ENCODE results near the gene USP53. TPM values are rescaled to one million over a fixed set of nuclear protein-coding genes. Genes with fewer than 3 reads are reported as not detected.
"Not testable (repeated sequence)": the region's sequence is repeated elsewhere in the genome, so short reads cannot be mapped to it uniquely, and the experiment has no call there.

Gene USP53
- total RNA-seq, 1 donor from 2014 or later: 19.8 TPM

DNA sequence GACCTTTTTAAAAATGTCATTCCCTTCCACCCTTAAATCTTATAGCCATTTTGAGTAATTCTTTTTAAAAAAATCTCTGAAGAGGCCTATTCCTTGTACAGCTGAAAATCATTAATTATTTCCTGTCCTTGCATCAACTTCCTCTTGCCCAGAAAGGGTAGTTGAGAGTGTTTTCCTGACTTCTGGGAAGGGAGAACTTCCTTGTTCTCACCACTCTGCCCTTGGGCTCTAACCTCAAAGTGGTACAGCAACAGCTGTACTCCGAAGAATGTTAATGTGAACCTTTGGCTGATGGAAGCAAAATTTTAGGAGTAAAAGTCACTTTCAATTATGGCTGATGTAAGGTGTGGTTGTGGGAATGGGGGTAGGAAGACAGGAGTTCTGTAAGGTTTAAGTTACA, 124.5 kb downstream of the USP53 start:
- Mint-ChIP-seq H3K27me3 (no peaks in the 10 kb centered on the region), H3K27ac (no peak overlapping the region), H3K4me1 (ENCODE audit: low read depth) (no peaks in the 10 kb centered on the region)

DNA sequence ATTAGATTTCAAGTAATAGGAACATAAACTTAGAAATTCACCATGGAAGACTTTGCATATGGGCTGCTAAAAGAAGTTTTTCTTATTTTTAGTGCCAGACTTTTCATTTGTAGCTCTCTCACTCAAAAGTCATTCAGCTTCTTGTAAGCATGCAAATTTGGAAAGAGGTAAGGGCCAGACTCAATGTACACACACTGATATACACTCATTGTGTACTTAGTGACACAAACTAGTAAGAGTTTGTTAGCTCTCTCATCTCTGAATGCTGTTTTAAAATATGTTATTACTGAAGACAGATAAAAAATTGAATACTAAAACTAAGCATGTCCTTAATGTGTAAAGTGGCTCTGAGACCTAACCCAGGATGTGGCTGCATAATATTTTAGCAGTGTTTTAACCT, 127.4 kb downstream of the USP53 start:
- not testable (repeated sequence) for H3K27me3 Mint-ChIP-seq; H3K9me3 Mint-ChIP-seq (ENCODE audit: low read depth); H3K27ac Mint-ChIP-seq; DNase-seq (ENCODE audit: low spot score, unreplicated experiment); H3K4me3 Mint-ChIP-seq (ENCODE audit: low read depth); H3K4me1 Mint-ChIP-seq (ENCODE audit: low read depth); H3K36me3 Mint-ChIP-seq (ENCODE audit: insufficient read depth)

More for the DNA sequence above, 124.5 kb downstream of the USP53 start:
- H3K4me3 Mint-ChIP-seq (ENCODE audit: low read depth): no peak overlapping the region
- no peaks in the 10 kb centered on the region for H3K9me3 Mint-ChIP-seq (ENCODE audit: low read depth)
- no peak for DNase-seq (ENCODE audit: low spot score, unreplicated experiment)
- no peak for TF ChIP-seq CTCF (IDR thresholded peaks at IDR 0.05; ENCODE audit: unreplicated experiment)
- no peaks in the 10 kb centered on the region for H3K36me3 Mint-ChIP-seq (ENCODE audit: insufficient read depth)

DNA sequence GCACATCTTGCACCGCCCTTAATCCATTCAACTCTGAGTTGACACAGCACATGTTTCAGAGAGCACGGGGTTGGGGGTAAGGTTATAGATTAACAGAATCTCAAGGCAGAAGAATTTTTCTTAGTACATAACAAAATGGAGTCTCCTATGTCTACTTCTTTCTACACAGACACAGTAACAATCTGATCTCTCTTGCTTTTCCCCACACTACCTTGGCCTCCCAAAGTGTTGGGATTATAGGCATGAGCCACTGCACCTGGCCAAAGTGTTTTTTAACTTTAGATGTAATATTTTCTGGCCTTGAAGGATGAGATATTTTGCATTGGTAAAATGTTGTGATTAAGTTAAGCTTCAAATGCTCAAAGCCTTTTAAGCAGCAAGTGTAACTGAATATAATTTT, 130.8 kb downstream of the USP53 start:
- not testable (repeated sequence) for DNase-seq (ENCODE audit: low spot score, unreplicated experiment); H3K27ac Mint-ChIP-seq; H3K9me3 Mint-ChIP-seq (ENCODE audit: low read depth); H3K36me3 Mint-ChIP-seq (ENCODE audit: insufficient read depth); H3K4me3 Mint-ChIP-seq (ENCODE audit: low read depth); H3K4me1 Mint-ChIP-seq (ENCODE audit: low read depth); H3K27me3 Mint-ChIP-seq

Other genes with a start within 250 kb of the USP53 start
- gene MYOZ2, start 76.9 kb upstream of the USP53 start, total RNA-seq: 0.10 and 0.16 TPM in 2 replicates
- not detected in 2 replicates for gene FABP2, start 109.4 kb downstream of the USP53 start, total RNA-seq